Gastroesophageal sphincter (tissue), 3 donors: ENCODE data around the gene ARHGEF4.

ENCODE experiments used
- POLR2AphosphoS5 ChIP-seq: sonication (generic); formaldehyde crosslinking; IDR thresholded peaks from one replicate; pipeline ENCODE4 v1.6.1; 2017; ENCODE audit warnings: antibody characterized with exemption
- TF ChIP-seq, protein P1 (sequence below), 4 experiments: fragments of 200-600 bp in 2 of 4; fragments of 450-650 bp in 2 of 4; sonication (generic) in 1 of 4; IDR thresholded peaks; one replicate each; pipeline ENCODE4 v1.5.1; 2017 to 2019; ENCODE audit warnings: antibody characterized with exemption in 4 of 4, mild to moderate bottlenecking in 2 of 4, moderate library complexity in 2 of 4

GRCh38 chr2:131056204-131056931, 219.7 kb downstream of the ARHGEF4 start:
- TF ChIP-seq, protein P1, sequence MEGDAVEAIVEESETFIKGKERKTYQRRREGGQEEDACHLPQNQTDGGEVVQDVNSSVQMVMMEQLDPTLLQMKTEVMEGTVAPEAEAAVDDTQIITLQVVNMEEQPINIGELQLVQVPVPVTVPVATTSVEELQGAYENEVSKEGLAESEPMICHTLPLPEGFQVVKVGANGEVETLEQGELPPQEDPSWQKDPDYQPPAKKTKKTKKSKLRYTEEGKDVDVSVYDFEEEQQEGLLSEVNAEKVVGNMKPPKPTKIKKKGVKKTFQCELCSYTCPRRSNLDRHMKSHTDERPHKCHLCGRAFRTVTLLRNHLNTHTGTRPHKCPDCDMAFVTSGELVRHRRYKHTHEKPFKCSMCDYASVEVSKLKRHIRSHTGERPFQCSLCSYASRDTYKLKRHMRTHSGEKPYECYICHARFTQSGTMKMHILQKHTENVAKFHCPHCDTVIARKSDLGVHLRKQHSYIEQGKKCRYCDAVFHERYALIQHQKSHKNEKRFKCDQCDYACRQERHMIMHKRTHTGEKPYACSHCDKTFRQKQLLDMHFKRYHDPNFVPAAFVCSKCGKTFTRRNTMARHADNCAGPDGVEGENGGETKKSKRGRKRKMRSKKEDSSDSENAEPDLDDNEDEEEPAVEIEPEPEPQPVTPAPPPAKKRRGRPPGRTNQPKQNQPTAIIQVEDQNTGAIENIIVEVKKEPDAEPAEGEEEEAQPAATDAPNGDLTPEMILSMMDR (IDR thresholded peaks at IDR 0.05): no peak
- no peak for TF ChIP-seq POLR2AphosphoS5
